ENCODE results near the gene FBXO42.

The FBXO42 gene

GRCh38 chr1:16204216-16204615 lies 148.1 kb downstream of the FBXO42 start:
- DNase-seq (ENCODE audit: low spot score), result no peak

- DNase-seq (ENCODE audit: low spot score), result no peak
These were observed 148.7 kb downstream of the FBXO42 start for GRCh38 chr1:16203550-16203949.

GRCh38 chr1:16202281-16203210 lies 149.7 kb downstream of the FBXO42 start:
- no peak for DNase-seq (ENCODE audit: low spot score)

GRCh38 chr1:16199700-16200099 lies 152.6 kb downstream of the FBXO42 start:
- no peak for DNase-seq (ENCODE audit: low spot score)

- DNase-seq (ENCODE audit: low spot score), result no peak
These were observed 153.2 kb downstream of the FBXO42 start for GRCh38 chr1:16199157-16199501.

- DNase-seq (ENCODE audit: low spot score), result no peak
These were observed 153.7 kb downstream of the FBXO42 start for GRCh38 chr1:16198444-16199156.

GRCh38 chr1:16196874-16197273 lies 155.4 kb downstream of the FBXO42 start:
- DNase-seq (ENCODE audit: low spot score), result no peak

All from CD4-positive, alpha-beta T cell treated with Interleukin-2 at 100 ng/mL for 4 hours (primary cell).